ENCODE data around the gene CHST11. TPM values are rescaled to one million over a fixed set of nuclear protein-coding genes. Genes with fewer than 3 reads are reported as not detected.

Gene CHST11
- total and polyA plus RNA-seq, 4 donors: 0.57 to 11.1 (median 3.7) TPM

GRCh38 chr12:104407438-104407837, 49.3 kb upstream of the CHST11 start (continued):
- TF ChIP-seq REST (IDR thresholded peaks at IDR 0.05): no peak
- no peak for TF ChIP-seq HNF4G (IDR thresholded peaks at IDR 0.05)
- no peak for TF ChIP-seq TAF1 (conservative IDR thresholded peaks at IDR 0.05)

GRCh38 chr12:104407922-104408321, 48.8 kb upstream of the CHST11 start:
- no peak for DNase-seq (ENCODE audit: low spot score)

More at GRCh38 chr12:104407922-104408321, 48.8 kb upstream of the CHST11 start:
- H3K9me3 ChIP-seq (ENCODE audit: control insufficient read depth in 4 of 4, low read length in 3 of 4): no peaks in the 10 kb centered on the region
- WGBS: 64% methylated on average over 4 of the region's 4 CpGs
- no peaks in the 10 kb centered on the region for H3K27me3 ChIP-seq (ENCODE audit: control insufficient read depth in 4 of 4, insufficient read depth in 4 of 4, low read length in 3 of 4)
- no peaks in the 10 kb centered on the region for H3K36me3 ChIP-seq (ENCODE audit: control insufficient read depth in 4 of 4, insufficient read depth in 3 of 4, low read depth in 1 of 4, low read length in 3 of 4)
- H3K9ac ChIP-seq (ENCODE audit: low read depth in 1 of 2, low read length in 2 of 2): no peak overlapping the region
- H3K4me1 ChIP-seq (ENCODE audit: control insufficient read depth in 4 of 4, insufficient read depth in 4 of 4, low read length in 3 of 4): peaks cover 0 to 3% (median 1%) of the 10 kb centered on the region in 4 donors
- no peak overlapping the region for H3K27ac ChIP-seq (ENCODE audit: low read depth in 1 of 2, low read length in 2 of 2)
- no peak for TF ChIP-seq CTCF (IDR thresholded peaks at IDR 0.05; ENCODE audit: low read depth, low read length, missing input control)
- no peak for TF ChIP-seq REST (IDR thresholded peaks at IDR 0.05)
- no peak for TF ChIP-seq SP1 (IDR thresholded peaks at IDR 0.05)
- TF ChIP-seq JUND (IDR thresholded peaks at IDR 0.05): no peak
- TF ChIP-seq HNF4A (conservative IDR thresholded peaks at IDR 0.05): no peak
- TF ChIP-seq ZBTB33 (IDR thresholded peaks at IDR 0.05): no peak
- TF ChIP-seq FOXA2 (IDR thresholded peaks at IDR 0.05): no peak
- no peak for TF ChIP-seq RAD21 (IDR thresholded peaks at IDR 0.05)
- TF ChIP-seq HNF4G (IDR thresholded peaks at IDR 0.05): no peak
- no peak for TF ChIP-seq RXRA (IDR thresholded peaks at IDR 0.05)
- no peak for TF ChIP-seq ATF3 (IDR thresholded peaks at IDR 0.05)
- no peak for TF ChIP-seq YY1 (IDR thresholded peaks at IDR 0.05)
- TF ChIP-seq NR2F2 (IDR thresholded peaks at IDR 0.05): no peak
- TF ChIP-seq TAF1 (conservative IDR thresholded peaks at IDR 0.05): no peak
- no peak for TF ChIP-seq GABPA (IDR thresholded peaks at IDR 0.05 in 1 of 2, conservative IDR thresholded peaks at IDR 0.05 in 1 of 2)
- TF ChIP-seq EGR1 (IDR thresholded peaks at IDR 0.05; ENCODE audit: low read depth in 2 of 2): no peak
- no peak for TF ChIP-seq FOXA1 (IDR thresholded peaks at IDR 0.05)
- no peak for TF ChIP-seq MAX (IDR thresholded peaks at IDR 0.05)
- H3K4me3 ChIP-seq (ENCODE audit: low read depth in 1 of 3, low read length in 3 of 3): no peak overlapping the region

Data from liver (tissue), 9 donors.